ENCODE measurements around the gene CELF4. TPM values are rescaled to one million over a fixed set of nuclear protein-coding genes. Genes with fewer than 3 reads are reported as not detected.

CELF4 gene
- total and polyA plus RNA-seq, 10 of the 15 experiments (the other 5 are each of a cell fraction or from before 2014, with no cell fraction given), result 0.03 to 0.32 TPM; not detected in 8

- ChIA-PET POLR2A (no interaction called here), RAD21 (ENCODE audit: unreplicated experiment) (no interaction called here), CTCF (no interaction called here), SMC1A (ENCODE audit: uncharacterized antibody, unreplicated experiment) (no interaction called here)
- Histone ChIP-seq H3K79me2 (ENCODE audit: control insufficient read depth, insufficient read depth, low read length) (no peaks in the 10 kb centered on the region), H3K4me1 (ENCODE audit: control insufficient read depth, insufficient read depth, low read length) (no peaks in the 10 kb centered on the region), H3K27me3 (replicated peaks in 1 of 2; ENCODE audit: control insufficient read depth in 2 of 2, insufficient read depth in 2 of 2, low read length in 1 of 2) (peaks cover 0 to 6% of the 10 kb centered on the region in 2 experiments; a peak in 3 of 4 replicates), H2AFZ (ENCODE audit: control insufficient read depth, low read depth, low read length) (no peak overlapping the region), H3K9ac (ENCODE audit: control insufficient read depth, insufficient read depth, low read length) (no peak overlapping the region), H3K9me3 (replicated peaks; ENCODE audit: control insufficient read depth, insufficient read depth, low read length) (no peaks in the 10 kb centered on the region), H3K36me3 (ENCODE audit: control insufficient read depth in 2 of 2, insufficient read depth in 2 of 2, low read length in 1 of 2) (no peaks in the 10 kb centered on the region), H3K4me2 (ENCODE audit: control insufficient read depth, insufficient read depth) (no peak overlapping the region), H4K20me1 (ENCODE audit: control insufficient read depth, insufficient read depth) (no peaks in the 10 kb centered on the region), H3K4me3 (no peak overlapping the region), H3K27ac (ENCODE audit: control insufficient read depth, insufficient read depth) (no peak overlapping the region)
- intact Hi-C loops (cut with micrococcal nuclease; ENCODE audit: unreplicated experiment), result no loop called here
- TF ChIP-seq SUZ12 (IDR thresholded peaks at IDR 0.05; ENCODE audit: unreplicated experiment) (peak; percentile 69), MTA2 (IDR thresholded peaks at IDR 0.05; ENCODE audit: low read depth) (no peak)
- in situ Hi-C loops (cut with MboI), result no loop called here
- DNase-seq (ENCODE audit: low read depth, low spot score) (no peak), ATAC-seq (no peak), FAIRE-seq (no peak)
- BruUV-seq (replicated peaks), result no TSS peak
- 46% methylated on average over 48 of the region's 72 CpGs for whole genome bisulfite sequencing (ENCODE audit: insufficient coverage, insufficient replicate concordance, low lambda C conversion rate, missing lambda C conversion rate)
These were observed 1.7 kb upstream of the CELF4 start for GRCh38 chr18:37567061-37567993.

- H3K4me2 ChIP-seq (ENCODE audit: control insufficient read depth, insufficient read depth), result no peak overlapping the region
- TF ChIP-seq LARP7 (IDR thresholded peaks at IDR 0.05) (no peak), EED (IDR thresholded peaks at IDR 0.05; ENCODE audit: low read depth) (no peak)
- no peak overlapping the region for H3K4me3 ChIP-seq
- no peaks in the 10 kb centered on the region for H3K4me1 ChIP-seq (ENCODE audit: control insufficient read depth, insufficient read depth, low read length)
- ChIA-PET CTCF (no interaction called here), POLR2A (no interaction called here), RAD21 (ENCODE audit: unreplicated experiment) (no interaction called here), SMC1A (ENCODE audit: uncharacterized antibody, unreplicated experiment) (no interaction called here)
- no peaks in the 10 kb centered on the region for H3K36me3 ChIP-seq (ENCODE audit: control insufficient read depth in 2 of 2, insufficient read depth in 2 of 2, low read length in 1 of 2)
- H2AFZ ChIP-seq (ENCODE audit: control insufficient read depth, low read depth, low read length), result no peak overlapping the region
- FAIRE-seq (no peak), DNase-seq (ENCODE audit: low read depth, low spot score) (no peak), ATAC-seq (no peak)
- H3K9me3 ChIP-seq (replicated peaks; ENCODE audit: control insufficient read depth, insufficient read depth, low read length), result no peaks in the 10 kb centered on the region
- no peaks in the 10 kb centered on the region for H3K79me2 ChIP-seq (ENCODE audit: control insufficient read depth, insufficient read depth, low read length)
- no peak overlapping the region for H3K9ac ChIP-seq (ENCODE audit: control insufficient read depth, insufficient read depth, low read length)
- H3K27me3 ChIP-seq (replicated peaks in 1 of 2; ENCODE audit: control insufficient read depth in 2 of 2, insufficient read depth in 2 of 2, low read length in 1 of 2), result peaks cover 0 to 6% of the 10 kb centered on the region in 2 experiments; a peak in 3 of 4 replicates
- in situ Hi-C loops (cut with MboI) (no loop called here), intact Hi-C loops (cut with micrococcal nuclease; ENCODE audit: unreplicated experiment) (no loop called here)
- 54% methylated on average over 20 of the region's 51 CpGs for WGBS (ENCODE audit: insufficient coverage, insufficient replicate concordance, low lambda C conversion rate, missing lambda C conversion rate)
- no peaks in the 10 kb centered on the region for H4K20me1 ChIP-seq (ENCODE audit: control insufficient read depth, insufficient read depth)
- H3K27ac ChIP-seq (ENCODE audit: control insufficient read depth, insufficient read depth), result no peak overlapping the region
- BruUV-seq (replicated peaks), result no TSS peak
These were observed 972 bp upstream of the CELF4 start for GRCh38 chr18:37566479-37567060.

Data from GM12878 (cell line).